Loucy (cell line): ENCODE results near the gene ILK.

Source experiments
- CTCF ChIP-seq: fragments of 200-600 bp; sonication (generic); conservative IDR thresholded peaks from 2 replicates; pipeline ENCODE4 v1.5.1; 2014; ENCODE audit warnings: mild to moderate bottlenecking, antibody characterized with exemption, low read length
- EZH2phosphoT487 ChIP-seq: fragments of 200-600 bp; IDR thresholded peaks from 2 replicates; pipeline ENCODE4 v1.6.1; 2018; ENCODE audit warnings: antibody characterized with exemption, mild to moderate bottlenecking, moderate library complexity, borderline replicate concordance

- TF ChIP-seq CTCF (no peak), EZH2phosphoT487 (no peak)
These were observed 28.5 kb upstream of the ILK start for GRCh38 chr11:6574816-6575715.
